LNCAP (cell line): Measurements from ENCODE around the gene CDK5R1.

ENCODE experiments used
- TF ChIP-seq, protein P1 (sequence below): fragments of 450-650 bp; IDR thresholded peaks from 2 replicates; pipeline ENCODE4 v1.5.1; 2017; ENCODE audit warnings: mild to moderate bottlenecking

CDK5R1 gene

DNA sequence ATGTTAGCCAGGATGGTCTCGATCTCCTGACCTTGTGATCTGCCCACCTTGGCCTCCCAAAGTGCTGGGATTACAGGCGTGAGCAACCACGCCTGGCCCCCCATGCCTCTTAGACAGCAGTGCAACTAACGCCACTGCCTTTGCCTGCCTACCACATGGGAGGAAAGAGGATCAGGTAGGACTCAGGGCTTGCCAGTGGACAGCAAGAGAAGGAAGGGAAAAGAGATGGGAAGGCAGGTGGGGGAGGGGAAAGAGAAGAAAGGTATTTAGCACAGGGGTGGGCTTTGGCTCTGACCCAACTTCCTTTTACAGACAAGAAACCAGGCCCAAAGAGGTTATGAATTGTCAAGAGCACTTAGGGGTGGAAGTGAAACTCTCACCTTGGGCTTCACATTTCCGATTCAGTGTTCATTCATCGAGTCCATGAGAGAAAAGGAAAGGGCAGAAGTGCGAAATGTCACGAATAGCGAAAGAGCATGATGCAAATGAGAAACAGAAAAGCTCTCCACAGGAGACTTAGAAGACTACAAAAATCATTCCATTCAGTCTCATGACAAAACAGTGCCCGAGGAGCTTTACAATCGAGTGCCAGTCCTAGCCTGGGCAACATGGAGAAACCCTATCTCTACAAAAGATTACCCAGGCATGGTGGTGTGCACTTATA is 36.4 kb downstream of the CDK5R1 start:
- TF ChIP-seq, protein P1, sequence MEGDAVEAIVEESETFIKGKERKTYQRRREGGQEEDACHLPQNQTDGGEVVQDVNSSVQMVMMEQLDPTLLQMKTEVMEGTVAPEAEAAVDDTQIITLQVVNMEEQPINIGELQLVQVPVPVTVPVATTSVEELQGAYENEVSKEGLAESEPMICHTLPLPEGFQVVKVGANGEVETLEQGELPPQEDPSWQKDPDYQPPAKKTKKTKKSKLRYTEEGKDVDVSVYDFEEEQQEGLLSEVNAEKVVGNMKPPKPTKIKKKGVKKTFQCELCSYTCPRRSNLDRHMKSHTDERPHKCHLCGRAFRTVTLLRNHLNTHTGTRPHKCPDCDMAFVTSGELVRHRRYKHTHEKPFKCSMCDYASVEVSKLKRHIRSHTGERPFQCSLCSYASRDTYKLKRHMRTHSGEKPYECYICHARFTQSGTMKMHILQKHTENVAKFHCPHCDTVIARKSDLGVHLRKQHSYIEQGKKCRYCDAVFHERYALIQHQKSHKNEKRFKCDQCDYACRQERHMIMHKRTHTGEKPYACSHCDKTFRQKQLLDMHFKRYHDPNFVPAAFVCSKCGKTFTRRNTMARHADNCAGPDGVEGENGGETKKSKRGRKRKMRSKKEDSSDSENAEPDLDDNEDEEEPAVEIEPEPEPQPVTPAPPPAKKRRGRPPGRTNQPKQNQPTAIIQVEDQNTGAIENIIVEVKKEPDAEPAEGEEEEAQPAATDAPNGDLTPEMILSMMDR = no peak

DNA sequence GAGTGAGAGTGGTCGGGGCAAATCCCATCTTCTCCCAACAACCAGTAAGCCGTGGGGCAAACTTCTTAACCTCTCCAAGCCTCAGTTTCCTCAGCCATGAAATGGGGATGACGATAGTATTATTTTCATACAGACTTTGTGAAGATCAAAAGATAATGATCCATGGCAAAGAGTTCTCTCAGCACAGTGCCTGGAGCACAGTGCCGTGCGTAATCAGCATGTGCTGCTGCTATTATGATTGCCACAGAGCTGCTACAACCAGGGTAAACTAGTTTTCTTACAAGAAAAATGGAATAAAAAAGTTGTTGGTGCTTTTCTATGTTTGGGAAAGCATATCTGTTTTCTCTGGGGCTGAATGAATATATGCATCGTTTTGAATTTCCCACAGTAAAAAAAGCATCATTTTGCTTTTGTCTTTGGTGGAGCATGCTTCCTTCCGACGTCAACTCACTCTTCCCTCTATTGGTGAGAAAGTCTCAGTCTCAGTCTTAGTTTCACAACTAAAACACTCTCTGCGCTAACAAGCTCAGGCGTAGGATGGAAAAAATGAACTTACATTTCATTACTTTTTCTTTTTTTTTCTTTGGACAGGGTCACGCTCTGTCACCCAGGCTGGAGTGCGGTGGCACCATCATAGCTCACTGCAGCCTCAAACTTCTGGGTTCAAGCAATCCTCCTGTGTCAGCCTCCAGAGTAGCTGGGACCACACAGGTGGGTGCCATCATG is 37.2 kb downstream of the CDK5R1 start:
- TF ChIP-seq, protein P1 = no peak

DNA sequence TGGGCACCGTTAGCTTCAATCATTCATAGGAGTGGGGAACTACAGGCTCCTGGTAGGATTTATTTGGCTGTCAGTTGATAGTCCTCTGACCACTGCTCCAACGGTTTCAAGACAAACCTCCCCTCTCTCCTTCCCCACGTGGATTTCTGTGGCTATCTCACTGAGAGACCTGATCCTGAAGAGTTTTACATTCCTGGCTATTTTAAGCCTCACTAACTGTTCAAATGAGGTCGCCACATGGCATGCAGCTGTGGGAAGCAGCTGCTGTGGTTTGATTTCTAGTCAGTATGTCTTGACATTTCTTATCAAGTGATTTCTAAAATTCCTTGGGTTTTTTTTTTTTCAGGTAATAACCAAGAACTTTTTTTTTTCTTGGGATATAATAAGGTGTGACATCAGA is 38.3 kb downstream of the CDK5R1 start:
- TF ChIP-seq, protein P1 = no peak

DNA sequence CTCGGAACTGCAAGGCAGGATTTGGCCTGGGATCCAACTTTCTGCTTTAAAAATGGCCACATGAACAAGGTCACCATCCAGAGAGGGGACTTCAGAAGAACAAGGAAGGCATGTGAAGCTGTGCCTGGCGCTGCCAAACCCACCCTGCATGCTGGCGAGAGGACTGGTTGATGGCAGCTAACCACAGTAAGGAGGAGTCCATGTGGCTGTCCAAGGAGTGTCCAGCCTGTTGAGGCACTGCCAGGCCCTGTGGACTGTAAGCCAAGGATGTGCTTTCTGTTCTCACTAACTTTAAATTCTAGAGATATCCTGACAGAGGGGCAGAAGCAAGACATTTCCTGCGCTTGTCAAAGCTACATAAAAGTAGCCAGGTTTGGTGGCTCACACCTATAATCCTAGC is 40.4 kb downstream of the CDK5R1 start:
- TF ChIP-seq, protein P1 = no peak

DNA sequence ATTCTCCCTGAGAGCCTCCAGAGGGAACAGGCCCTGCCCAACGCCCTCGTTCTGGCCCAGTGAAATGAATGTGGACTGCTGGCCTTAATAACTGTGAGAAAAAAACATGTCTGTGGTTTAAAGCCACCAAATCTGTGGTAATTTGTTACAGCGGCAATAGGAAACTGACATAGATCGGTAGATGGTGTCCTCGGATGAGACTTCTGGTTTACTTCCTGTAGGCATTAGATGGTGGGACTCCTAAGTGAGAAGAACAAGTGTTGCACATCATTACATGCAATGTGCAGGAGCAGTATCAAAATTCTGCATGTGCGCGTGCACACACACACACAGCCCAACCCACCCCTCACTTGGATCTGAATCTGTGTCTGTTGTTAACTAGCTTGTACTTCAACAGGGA is 42.0 kb downstream of the CDK5R1 start:
- TF ChIP-seq, protein P1 = no peak

DNA sequence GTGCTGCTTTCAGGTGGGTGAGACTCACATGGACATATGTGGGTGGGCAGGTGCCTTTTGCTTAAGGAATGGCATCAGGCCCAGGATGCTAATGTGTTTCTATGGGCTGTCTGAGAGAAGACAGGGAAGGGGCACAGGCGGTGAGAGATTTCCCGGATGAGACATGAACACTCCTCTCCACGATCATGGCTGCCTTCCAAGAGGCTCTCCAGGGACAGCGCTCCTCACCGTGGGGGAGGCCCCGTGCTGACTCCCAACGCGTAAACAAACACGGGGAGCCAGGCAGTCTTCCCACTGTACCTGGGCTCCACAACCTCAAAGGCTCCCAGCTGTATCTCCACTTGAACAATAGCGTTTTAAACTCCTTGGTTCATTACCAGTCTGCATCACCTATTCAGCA is 42.8 kb downstream of the CDK5R1 start:
- TF ChIP-seq, protein P1 = no peak

DNA sequence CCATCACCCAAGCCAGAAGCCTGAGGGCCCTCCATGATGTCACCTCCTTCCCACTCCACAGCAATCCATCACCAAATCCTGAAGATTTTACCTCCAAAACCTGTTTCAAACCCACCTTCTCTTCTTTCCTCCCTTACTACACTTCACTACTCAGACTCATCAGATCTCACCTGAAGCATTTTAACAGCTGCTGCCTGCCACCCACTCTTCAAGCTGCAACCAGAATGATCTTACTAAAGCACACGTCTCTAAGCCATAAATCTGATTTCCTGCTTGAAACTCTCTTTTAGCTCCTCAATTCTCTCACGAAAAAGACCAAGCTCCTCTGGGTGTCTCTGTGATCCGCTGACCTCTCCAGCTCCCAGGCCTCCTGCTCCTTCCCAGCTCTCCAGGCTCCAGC is 46.5 kb downstream of the CDK5R1 start:
- TF ChIP-seq, protein P1 = no peak
